Sciatic nerve (tissue), 2 donors: ENCODE data around the gene RANBP6. TPM values are rescaled to one million over a fixed set of nuclear protein-coding genes. Genes with fewer than 3 reads are reported as not detected.

Source experiments
- ATAC-seq: fragments of 200-7000 bp; cut with Tn5 transposase; one replicate; pipeline ENCODE4 v1.9.1; 2020; ENCODE audit warnings: mild to moderate bottlenecking, moderate library complexity
- DNase-seq: peaks from one replicate; pipeline ENCODE4 v3.0.0-alpha.2; 2020; ENCODE audit warnings: low spot score
- intact Hi-C: fragments of 100-400 bp; cut with DNase I; formaldehyde crosslinking; loops from one replicate; pipeline ENCODE4 v1.14.2; 2022
- microRNA-seq: library from miRNA; unstranded; fragments of <30 nt; microRNA quantifications from one replicate; pipeline ENCODE4 v1.2.0, GENCODE V29; 2020
- total RNA-seq: library from RNA; stranded (reverse); fragmentation: NEBNext Ultra II Directional; extraction: Animal tissue kit (Norgen Biotek cat#: 25700); gene quantifications from one replicate; pipeline ENCODE4 v1.2.1, GENCODE V29; 2021
- donor health status: DM: no; HTN: no; CAD: no.
- donor health status: DM: no; HTN: no; CAD: no.

RANBP6 gene
- total RNA-seq, 1 donor from 2014 or later = 13.2 TPM

DNA sequence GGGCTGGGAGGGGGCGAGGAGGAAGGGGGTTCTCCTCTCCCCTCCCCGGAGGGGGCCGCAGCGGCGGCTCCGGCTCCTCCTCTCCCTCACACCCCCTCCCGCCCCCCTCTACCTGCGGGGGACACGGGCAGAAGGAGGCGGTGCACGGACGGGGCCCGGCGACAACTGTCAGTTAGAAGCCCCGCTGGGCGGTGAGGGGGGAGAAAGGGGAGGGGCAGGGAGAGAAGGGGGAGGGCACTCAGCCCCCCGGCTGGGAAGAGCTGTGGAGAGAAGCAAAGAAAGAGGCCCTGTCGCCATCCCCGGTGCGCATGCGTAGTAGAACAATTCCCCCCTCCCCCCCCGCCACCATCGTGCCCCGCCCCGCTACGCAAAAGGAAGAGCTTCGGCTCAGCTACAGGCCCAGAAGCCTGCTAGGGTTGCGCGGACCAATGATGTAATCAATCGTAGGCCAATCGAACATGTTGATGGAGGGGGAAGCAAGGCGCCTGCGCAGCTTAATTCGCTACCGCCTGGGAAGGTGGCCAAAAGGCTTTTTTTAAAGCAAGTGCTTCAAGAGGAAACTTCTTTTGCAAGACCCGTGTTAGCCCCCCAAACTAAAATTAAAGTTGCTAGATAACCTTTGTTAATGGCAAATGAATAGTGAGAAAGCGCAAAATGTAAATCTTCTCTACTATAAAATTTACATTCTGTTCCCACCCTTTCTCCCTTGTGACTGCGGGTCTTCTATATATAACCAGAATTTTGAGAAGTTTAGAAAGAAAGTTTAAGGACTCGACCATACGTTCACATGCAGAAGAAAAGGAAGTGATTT lies 7.0 kb downstream of the RANBP6 start:
- intact Hi-C loops = no loop called here

GRCh38 chr9:6007770-6008168 lies 7.7 kb downstream of the RANBP6 start:
- peak; percentile 77 for ATAC-seq
- peak; percentile 89 for DNase-seq
- intact Hi-C loops = no loop called here

More for the DNA sequence above, 7.0 kb downstream of the RANBP6 start:
- ATAC-seq (peak; percentile 98), DNase-seq (peak; percentile 95)

DNA sequence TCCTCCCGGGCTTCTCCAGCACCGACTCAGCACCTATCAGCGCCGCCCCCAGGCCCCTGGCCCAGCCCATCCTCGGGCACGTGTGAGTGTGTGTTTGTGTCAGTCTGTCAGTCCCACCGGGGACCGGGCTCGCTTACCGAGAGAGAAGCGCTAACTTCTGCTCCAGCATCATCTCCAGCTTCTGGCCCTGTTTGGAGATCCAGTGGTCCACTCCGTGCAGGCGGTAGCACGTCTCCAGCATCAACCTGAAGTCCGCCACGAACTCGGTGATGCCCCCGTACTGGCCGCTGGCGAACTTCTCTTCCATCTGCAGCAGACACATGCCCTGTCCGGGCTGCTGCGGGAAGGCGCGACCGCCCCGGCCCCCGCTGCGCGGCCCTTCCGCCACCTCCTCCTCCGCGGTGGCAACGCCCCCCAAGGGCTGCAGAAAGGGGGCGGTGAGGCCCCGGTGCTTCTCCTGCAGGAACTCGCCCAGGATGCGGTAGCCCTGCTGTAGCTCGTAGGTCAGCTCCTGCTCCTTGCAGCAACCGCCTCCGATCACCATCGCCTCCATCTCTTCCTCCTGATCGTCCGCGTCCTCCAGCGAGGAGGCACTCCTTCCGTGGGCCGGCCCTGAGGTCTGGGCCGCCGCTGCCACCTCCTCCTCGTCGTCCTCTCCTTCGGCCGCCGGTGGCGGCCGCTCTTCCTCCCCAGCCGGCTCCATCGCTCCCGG lies 8.2 kb downstream of the RANBP6 start:
- DNase-seq (peak; percentile 87), ATAC-seq (peak; percentile 74)
- intact Hi-C loops = no loop called here

DNA sequence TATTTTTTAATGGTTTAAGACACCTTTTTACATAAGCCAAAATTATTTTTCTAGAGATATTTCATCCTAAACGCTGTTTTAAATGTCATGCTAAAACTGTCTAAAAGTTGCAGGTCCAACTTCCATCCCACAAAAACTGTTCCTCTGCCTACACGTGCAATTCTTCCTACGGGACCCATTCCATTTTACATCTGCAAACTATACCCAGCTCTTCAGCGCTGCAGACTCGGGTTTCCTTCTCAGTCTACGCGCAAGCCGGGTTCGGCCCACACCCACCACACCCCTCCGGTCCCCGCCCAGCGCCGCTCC lies 8.7 kb downstream of the RANBP6 start:
- intact Hi-C loops = no loop called here
- ATAC-seq (no peak), DNase-seq (no peak)

GRCh38 chr9:6000955-6001354 lies 14.5 kb downstream of the RANBP6 start:
- ATAC-seq (no peak), DNase-seq (no peak)
- intact Hi-C loops = no loop called here

DNA sequence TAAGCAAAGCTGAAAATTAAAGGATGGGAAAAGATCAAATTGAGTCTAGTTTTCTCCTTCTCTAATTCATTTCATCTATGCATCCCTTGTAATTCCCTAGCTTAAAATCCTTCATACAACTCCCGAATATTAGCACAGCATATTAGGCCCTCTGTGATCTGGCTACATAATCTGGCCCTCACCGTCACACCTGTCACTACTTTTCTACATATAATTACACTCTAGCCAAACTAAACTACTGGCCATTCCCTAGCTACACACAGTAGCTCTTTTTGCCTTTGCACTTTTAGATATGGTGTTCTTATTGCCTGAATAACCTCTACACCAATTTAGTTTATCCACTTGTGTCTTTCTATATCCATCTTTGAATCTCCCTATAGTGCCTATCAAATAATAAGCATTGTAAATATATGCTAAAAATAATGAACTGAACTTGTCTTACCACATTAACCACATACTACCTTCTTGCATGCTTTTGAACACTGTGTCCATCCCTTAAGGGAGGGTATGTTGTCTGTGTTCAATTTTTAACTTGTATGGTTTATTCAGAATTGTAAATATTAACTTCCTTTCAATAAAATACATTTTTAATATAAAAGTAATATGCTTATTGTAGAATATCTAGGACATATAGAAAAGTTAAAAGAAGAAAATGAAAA lies 15.9 kb downstream of the RANBP6 start:
- no peak for DNase-seq
- no peak for ATAC-seq
- intact Hi-C loops = no loop called here

DNA sequence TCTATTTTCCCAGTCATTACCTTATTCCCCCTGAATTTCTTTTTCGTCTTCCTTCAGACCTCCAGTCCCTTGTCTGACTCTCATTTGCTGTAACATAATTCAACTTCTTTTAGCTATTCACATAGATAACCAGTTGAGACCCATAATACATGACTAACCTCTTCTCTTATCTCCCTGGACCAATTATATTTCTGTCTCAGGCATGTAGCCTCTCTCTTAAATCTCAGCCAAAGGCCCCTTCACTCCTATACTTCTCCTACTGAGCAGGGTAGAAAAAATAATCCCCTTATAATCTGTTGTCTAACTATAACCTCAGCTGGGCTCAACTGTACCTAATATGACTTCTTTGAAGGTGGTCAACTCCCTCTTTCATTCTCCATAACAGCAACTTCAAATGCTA lies 20.9 kb downstream of the RANBP6 start:
- no peak for ATAC-seq
- no peak for DNase-seq
- intact Hi-C loops = no loop called here

DNA sequence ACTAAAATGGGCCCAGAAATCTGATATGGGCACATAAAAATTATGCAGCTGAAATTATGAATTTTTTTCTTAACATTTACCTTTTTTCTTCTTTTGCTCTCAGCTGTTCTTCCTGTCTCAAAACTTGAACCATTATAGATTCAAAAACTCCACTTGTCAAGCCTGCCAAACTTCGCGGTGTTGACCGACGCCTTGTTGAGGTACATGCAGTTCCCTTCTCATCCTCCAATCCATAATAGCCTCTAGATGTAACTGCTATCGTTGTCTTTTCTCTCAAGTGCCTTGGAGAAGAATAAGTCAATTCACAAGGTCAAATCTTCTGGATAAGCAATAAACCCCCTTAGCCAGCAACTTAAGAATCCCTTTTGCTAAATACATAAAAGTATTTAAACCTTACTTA lies 27.2 kb downstream of the RANBP6 start:
- ATAC-seq (no peak), DNase-seq (no peak)
- intact Hi-C loops = no loop called here

GRCh38 chr9:5983042-5983441 lies 32.4 kb downstream of the RANBP6 start:
- ATAC-seq (no peak), DNase-seq (no peak)
- intact Hi-C loops = no loop called here

DNA sequence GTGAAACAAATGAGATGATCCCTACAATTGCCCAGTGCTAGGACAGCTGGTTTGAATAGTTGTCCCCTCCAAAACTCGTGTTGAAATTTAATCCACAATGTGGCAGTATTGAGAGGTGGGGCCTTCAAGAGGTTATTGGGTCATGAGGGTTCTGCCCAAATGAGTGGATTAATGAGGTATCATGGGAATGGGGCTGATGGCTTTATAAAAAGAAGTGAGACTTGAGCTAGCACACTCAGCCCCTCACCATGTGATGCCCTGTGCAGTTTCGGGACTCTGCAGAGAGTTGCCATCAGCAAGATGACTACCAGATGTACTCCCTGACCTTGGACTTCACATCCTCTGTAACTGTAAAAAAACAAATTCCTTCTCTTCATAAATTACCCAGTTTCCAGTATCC lies 33.1 kb downstream of the RANBP6 start:
- DNase-seq (no peak), ATAC-seq (no peak)
- intact Hi-C loops = no loop called here

DNA sequence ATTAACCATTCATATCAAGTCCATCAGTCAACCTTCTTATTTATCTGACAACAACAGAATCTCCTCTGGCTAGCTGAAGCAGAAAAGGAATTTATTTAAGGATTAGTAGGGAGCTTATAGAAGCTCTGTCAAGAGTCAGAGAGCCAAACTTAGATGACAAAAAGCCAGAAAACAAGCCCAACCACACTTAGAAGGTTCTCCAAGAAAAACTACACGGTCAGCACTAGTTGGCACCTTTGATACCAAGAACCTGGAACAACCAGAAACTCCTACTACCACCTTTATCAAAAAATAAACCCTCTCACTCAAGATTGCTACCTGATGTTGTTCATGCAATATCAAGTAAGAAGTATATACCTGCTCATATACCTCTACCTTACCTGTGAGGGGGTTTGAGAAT lies 36.9 kb downstream of the RANBP6 start:
- ATAC-seq = no peak
- intact Hi-C loops = no loop called here
- DNase-seq = no peak

- ATAC-seq = peak; percentile 30
- no peak for DNase-seq
- intact Hi-C loops = no loop called here
Measured at GRCh38 chr9:5976674-5977397, 38.6 kb downstream of the RANBP6 start.

DNA sequence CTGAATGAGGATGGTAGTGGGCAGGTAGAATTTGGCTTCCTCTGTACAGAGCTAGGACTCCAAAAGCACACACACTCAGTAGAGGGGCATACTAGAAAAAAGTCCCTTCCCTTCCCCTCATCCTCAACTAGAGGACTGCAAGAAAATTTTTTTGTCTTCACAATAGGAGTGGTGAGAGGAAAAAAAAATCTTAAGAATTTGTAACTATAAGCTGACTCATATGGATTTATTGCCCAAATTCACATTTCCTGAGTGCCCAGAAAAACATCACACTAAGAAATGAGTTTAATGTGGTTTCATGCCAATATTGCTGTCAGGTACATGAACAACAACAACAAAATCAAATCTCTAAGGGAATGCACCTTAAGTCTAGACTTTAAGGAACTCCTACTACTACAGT lies 43.7 kb downstream of the RANBP6 start:
- ATAC-seq = no peak
- no peak for DNase-seq
- intact Hi-C loops = no loop called here

Small RNA genes lying within 50 kb of the gene (microRNA-seq; reads per million reads assigned to microRNA genes)
- not detected for gene MIR4665

Other genes starting within 250 kb of the RANBP6 start
- 18.3 TPM for gene ERMP1, start 182.5 kb downstream of the RANBP6 start, total RNA-seq
- gene MLANA, start 124.7 kb downstream of the RANBP6 start, total RNA-seq = not detected
- 61.1 TPM for gene IL33, start 200.2 kb upstream of the RANBP6 start, total RNA-seq